NCI-H2081 treated with DMSO at 0.1 percent for 48 hours (cell line): ENCODE measurements around the gene USB1.

Experiments used
- DNase-seq: peaks from one replicate; lab custom pipeline; 2025; lab: John Stamatoyannopoulos, UW

The USB1 gene

GRCh38 chr16:58000706-58001676 is at the start of gene USB1:
Gene USB1, plus strand, starts transcription at chr16:58001407. Its CDS starts 77 bp downstream, at chr16:58001484.
- DNase-seq, result no peak

DNA sequence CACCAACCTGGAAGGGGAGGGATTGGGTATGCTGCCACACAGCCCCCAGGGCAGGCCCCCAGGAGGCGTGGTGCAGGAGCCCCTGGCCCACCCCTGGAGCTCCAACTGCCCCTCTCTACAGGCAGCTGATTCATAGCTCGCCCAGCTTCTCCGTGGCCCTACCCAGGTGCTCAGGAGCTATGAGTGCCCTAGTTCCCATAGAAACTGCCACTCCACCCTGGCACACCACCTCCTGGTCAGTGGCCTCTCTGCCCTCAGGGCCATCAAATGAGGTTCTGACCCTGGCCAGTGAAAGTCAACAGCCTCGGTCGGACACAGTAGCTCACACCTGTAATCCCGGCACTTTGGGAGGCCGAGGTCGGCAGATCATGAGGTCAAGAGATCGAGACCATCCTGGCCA is 48.3 kb upstream of the USB1 start:
- DNase-seq, result no peak

GRCh38 chr16:57953857-57954256 is 47.4 kb upstream of the USB1 start:
- no peak for DNase-seq

GRCh38 chr16:57955572-57956188 is 45.5 kb upstream of the USB1 start:
- no peak for DNase-seq

DNA sequence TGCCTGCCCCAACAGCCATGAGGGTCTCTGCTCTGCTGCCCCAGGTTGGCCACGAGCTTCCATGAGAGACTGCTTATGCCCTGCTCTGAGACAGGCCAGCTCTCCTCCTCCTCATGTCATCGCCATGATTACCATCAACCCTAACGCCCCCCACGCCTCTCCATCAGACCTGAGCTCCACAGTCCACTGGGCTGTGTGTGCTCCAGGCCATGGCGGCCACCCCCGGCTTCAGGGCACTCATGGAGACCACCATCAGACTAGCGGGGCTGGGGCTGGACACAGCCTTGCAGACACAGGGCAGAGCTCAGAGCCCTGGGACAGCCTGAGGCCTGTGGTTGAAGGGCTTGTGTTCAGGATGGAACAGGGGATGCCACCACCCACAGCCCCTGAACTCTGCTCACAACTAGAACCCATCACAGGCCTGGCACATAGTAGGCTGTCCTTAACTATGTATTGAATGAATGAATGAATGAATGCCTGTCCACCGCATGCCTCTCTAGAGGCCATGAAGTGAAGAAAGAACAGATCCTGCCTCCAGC is 44.9 kb upstream of the USB1 start:
- no peak for DNase-seq

- no peak for DNase-seq
Measured at GRCh38 chr16:57956924-57957672, 44.1 kb upstream of the USB1 start.

DNA sequence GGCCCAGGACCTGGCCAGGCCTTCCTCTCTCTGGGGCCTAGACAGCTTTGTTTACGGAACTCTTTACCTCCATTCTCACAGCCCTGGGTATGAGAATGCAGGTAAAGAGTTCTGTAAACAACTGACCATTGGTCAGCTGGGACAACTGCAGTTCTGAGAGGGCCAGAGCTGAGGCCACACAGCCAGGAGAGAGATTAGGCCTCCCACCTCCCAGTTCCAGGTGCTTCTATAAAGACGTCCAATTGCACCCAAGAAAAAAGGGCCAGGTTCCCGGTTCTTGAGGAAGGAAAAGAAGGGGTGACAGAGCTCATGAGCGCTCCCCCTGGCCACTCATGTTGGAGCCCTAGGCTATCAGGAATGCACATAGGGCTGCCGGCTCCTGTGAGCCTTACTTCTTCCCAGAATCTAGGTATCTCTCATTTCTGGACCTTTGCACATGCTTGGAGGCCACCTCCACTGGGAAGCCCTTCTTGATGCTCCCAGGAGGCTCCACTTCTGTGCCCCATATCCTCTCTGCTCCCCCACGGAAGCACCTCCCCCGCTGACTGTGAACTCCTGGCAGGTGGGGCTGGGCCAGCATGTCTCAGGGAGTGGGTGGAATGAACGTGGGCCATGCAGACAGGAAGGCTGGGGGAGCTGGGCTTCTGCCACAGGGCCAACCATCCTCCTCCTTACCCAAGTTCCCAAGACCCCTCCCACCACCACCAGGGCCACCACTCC is 43.4 kb upstream of the USB1 start:
- no peak for DNase-seq

GRCh38 chr16:57958544-57958943 is 42.7 kb upstream of the USB1 start:
- DNase-seq, result no peak

GRCh38 chr16:57959121-57959520 is 42.1 kb upstream of the USB1 start:
- no peak for DNase-seq

- no peak for DNase-seq
Measured at GRCh38 chr16:57959804-57960203, 41.4 kb upstream of the USB1 start.

GRCh38 chr16:57960310-57960709 is 40.9 kb upstream of the USB1 start:
- no peak for DNase-seq

DNA sequence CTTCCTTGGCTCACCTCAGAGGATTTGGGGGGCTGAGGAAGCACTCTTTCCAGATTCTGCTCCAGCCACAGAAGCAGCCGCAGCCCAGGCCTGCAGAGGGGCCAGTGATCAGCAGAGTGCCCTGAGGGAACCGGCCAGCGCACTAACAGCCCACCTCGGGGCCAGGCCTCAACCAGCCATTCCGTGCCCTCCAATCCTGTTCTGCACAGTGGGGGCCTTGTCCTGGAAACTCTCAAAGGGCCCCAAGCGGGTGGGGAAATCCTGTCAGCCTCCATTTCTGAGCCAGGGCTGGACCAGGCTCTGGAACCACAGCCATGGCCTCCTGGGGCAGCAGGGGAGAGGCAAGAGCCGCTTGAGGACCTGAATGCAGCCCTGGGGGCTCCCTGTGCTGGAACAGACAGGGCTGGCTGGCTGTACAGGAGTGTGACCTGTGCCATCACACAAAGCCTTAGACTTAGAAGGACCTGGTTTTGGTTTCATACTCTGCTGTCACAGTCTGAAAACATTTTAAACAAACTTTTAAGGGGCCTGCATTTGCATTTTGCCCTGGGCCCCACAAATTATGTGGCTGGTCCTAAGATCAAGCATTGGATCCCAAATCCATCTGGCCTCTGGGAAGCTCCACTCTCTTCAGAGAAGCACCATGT is 40.3 kb upstream of the USB1 start:
- DNase-seq, result no peak

- DNase-seq, result no peak
Measured at GRCh38 chr16:57961538-57961937, 39.7 kb upstream of the USB1 start.

DNA sequence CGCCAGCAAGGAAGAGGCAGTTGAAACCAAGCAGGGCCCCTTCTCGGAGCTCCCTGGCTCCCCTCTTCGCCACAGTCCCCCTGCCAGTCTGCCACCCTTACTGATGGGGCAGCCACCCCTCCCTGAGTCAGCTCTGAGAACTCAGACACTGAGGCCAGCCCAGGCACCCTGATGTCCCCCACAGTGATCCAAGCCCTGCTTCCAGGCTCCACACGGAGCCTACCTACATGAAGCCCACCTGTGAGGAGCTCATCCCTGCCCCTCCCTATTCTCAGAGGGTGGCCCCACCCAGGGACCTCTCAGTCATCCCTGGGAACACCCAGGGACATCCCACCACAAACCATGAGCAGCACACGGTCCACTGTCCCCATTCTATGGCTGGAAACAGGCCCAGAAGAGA is 39.2 kb upstream of the USB1 start:
- no peak for DNase-seq

GRCh38 chr16:57962756-57963155 is 38.5 kb upstream of the USB1 start:
- DNase-seq, result no peak

GRCh38 chr16:57964157-57964700 is 37.0 kb upstream of the USB1 start:
- no peak for DNase-seq

GRCh38 chr16:57966204-57966771 is 34.9 kb upstream of the USB1 start:
- DNase-seq, result no peak

- no peak for DNase-seq
Measured at GRCh38 chr16:57966986-57967385, 34.2 kb upstream of the USB1 start.

GRCh38 chr16:57967916-57968315 is 33.3 kb upstream of the USB1 start:
- DNase-seq, result no peak

GRCh38 chr16:57969451-57970123 is 31.6 kb upstream of the USB1 start:
- DNase-seq, result no peak
